ENCODE measurements around the gene ZBTB20. TPM values are rescaled to one million over a fixed set of nuclear protein-coding genes. Genes with fewer than 3 reads are reported as not detected.

The ZBTB20 gene
- polyA plus RNA-seq, 3 donors = 1.3 to 3.2 (median 2.0) TPM

- Histone ChIP-seq H3K27ac (ENCODE audit: low read depth in 1 of 2, low read length in 2 of 2) (no peak overlapping the region), H3K9ac (ENCODE audit: insufficient read depth, low read length, poor library complexity, severe bottlenecking) (no peak overlapping the region), H3K36me3 (replicated peaks in 1 of 2; ENCODE audit: control insufficient read depth in 1 of 2, insufficient read depth in 2 of 2, low read length in 2 of 2) (no peaks in the 10 kb centered on the region), H4K20me1 (ENCODE audit: insufficient read depth, low read length) (no peaks in the 10 kb centered on the region), H3K79me2 (ENCODE audit: insufficient read depth, low read length) (no peaks in the 10 kb centered on the region), H3K4me3 (replicated peaks in 1 of 3; ENCODE audit: low read depth in 2 of 3, low read length in 3 of 3) (no peak overlapping the region), H3K9me3 (replicated peaks in 1 of 2; ENCODE audit: control insufficient read depth in 1 of 2, insufficient read depth in 1 of 2, low read length in 2 of 2) (no peaks in the 10 kb centered on the region), H2AFZ (ENCODE audit: insufficient read depth, low read depth, low read length, poor library complexity, severe bottlenecking) (no peak overlapping the region), H3K4me2 (replicated peaks; ENCODE audit: extremely low read depth, low read length, poor library complexity, severe bottlenecking) (no peak overlapping the region), H3K4me1 (ENCODE audit: control insufficient read depth in 1 of 2, insufficient read depth in 2 of 2, low read length in 2 of 2) (peaks cover 7 to 11% of the 10 kb centered on the region in 2 donors), H3K27me3 (ENCODE audit: control insufficient read depth in 2 of 2, insufficient read depth in 2 of 2, low read length in 2 of 2) (peaks cover 0 to 2% of the 10 kb centered on the region in 2 donors)
- Mint-ChIP-seq H3K4me3 (no peak overlapping the region), H3K27ac (no peak overlapping the region), H3K36me3 (no peaks in the 10 kb centered on the region), H3K9me3 (peaks cover 0 to 2% (median 0%) of the 10 kb centered on the region in 7 donors), H3K4me1 (peaks cover 14% of the 10 kb centered on the region), H3K27me3 (ENCODE audit: low read depth in 3 of 3) (peaks cover 2 to 10% (median 2%) of the 10 kb centered on the region in 3 donors)
- no peak for DNase-seq
- intact Hi-C loops (cut with micrococcal nuclease) = no loop called here
- no peak for TF ChIP-seq CTCF (IDR thresholded peaks at IDR 0.05)
- WGBS (ENCODE audit: insufficient coverage) = no CpG with 5 or more reads among the region's 5 CpGs
Measured at GRCh38 chr3:114299941-114300624, 847.0 kb downstream of the ZBTB20 start.

GRCh38 chr3:114299421-114299820 is 847.7 kb downstream of the ZBTB20 start:
- WGBS (ENCODE audit: insufficient coverage) = 79% methylated on average over 12 of the region's 13 CpGs
- no peak overlapping the region for H3K4me3 ChIP-seq (replicated peaks in 1 of 3; ENCODE audit: low read depth in 2 of 3, low read length in 3 of 3)
- H3K36me3 Mint-ChIP-seq = no peaks in the 10 kb centered on the region

More at GRCh38 chr3:114299421-114299820, 847.7 kb downstream of the ZBTB20 start:
- no peaks in the 10 kb centered on the region for H4K20me1 ChIP-seq (ENCODE audit: insufficient read depth, low read length)
- peak overlapping the region in 1 of 2 donors; percentile 43 for H3K4me3 Mint-ChIP-seq
- no peak overlapping the region for H3K27ac ChIP-seq (ENCODE audit: low read depth in 1 of 2, low read length in 2 of 2)
- H3K9me3 ChIP-seq (replicated peaks in 1 of 2; ENCODE audit: control insufficient read depth in 1 of 2, insufficient read depth in 1 of 2, low read length in 2 of 2) = no peaks in the 10 kb centered on the region
- H3K4me1 ChIP-seq (ENCODE audit: control insufficient read depth in 1 of 2, insufficient read depth in 2 of 2, low read length in 2 of 2) = peaks cover 7 to 11% of the 10 kb centered on the region in 2 donors
- no peak overlapping the region for H3K27ac Mint-ChIP-seq
- H2AFZ ChIP-seq (ENCODE audit: insufficient read depth, low read depth, low read length, poor library complexity, severe bottlenecking) = no peak overlapping the region
- H3K27me3 Mint-ChIP-seq (ENCODE audit: low read depth in 3 of 3) = peaks cover 2 to 9% (median 2%) of the 10 kb centered on the region in 3 donors
- intact Hi-C loops (cut with micrococcal nuclease) = no loop called here
- H3K9ac ChIP-seq (ENCODE audit: insufficient read depth, low read length, poor library complexity, severe bottlenecking) = no peak overlapping the region
- no peak for DNase-seq
- H3K4me1 Mint-ChIP-seq = peaks cover 14% of the 10 kb centered on the region
- peaks cover 0 to 2% of the 10 kb centered on the region in 2 donors for H3K27me3 ChIP-seq (ENCODE audit: control insufficient read depth in 2 of 2, insufficient read depth in 2 of 2, low read length in 2 of 2)
- peaks cover 0 to 2% (median 0%) of the 10 kb centered on the region in 7 donors for H3K9me3 Mint-ChIP-seq
- H3K4me2 ChIP-seq (replicated peaks; ENCODE audit: extremely low read depth, low read length, poor library complexity, severe bottlenecking) = no peak overlapping the region
- no peaks in the 10 kb centered on the region for H3K79me2 ChIP-seq (ENCODE audit: insufficient read depth, low read length)
- H3K36me3 ChIP-seq (replicated peaks in 1 of 2; ENCODE audit: control insufficient read depth in 1 of 2, insufficient read depth in 2 of 2, low read length in 2 of 2) = no peaks in the 10 kb centered on the region
- TF ChIP-seq CTCF (IDR thresholded peaks at IDR 0.05) = peak; percentile 13

All from CD14-positive monocyte (primary cell).